ENCODE measurements around the gene FBXO4. TPM values are rescaled to one million over a fixed set of nuclear protein-coding genes. Genes with fewer than 3 reads are reported as not detected.

Gene FBXO4
- total and polyA plus RNA-seq, 7 donors: 5.5 to 12.3 (median 8.5) TPM

GRCh38 chr5:41967401-41967800 lies 42.3 kb downstream of the FBXO4 start:
- intact Hi-C loops (cut with DNase I): no loop called here
- no peak overlapping the region for H3K27ac ChIP-seq
- H3K4me1 ChIP-seq: no peaks in the 10 kb centered on the region
- no peak for TF ChIP-seq POLR2A (IDR thresholded peaks at IDR 0.05)
- no peak for TF ChIP-seq CTCF (IDR thresholded peaks at IDR 0.05)
- no peak for TF ChIP-seq POLR2AphosphoS5 (IDR thresholded peaks at IDR 0.05)
- no peak for TF ChIP-seq EP300 (IDR thresholded peaks at IDR 0.05)
- H3K9me3 ChIP-seq: peaks cover 0 to 3% (median 0%) of the 10 kb centered on the region in 4 donors
- WGBS, 2 donors: 87% methylated on average over 3 of the region's 3 CpGs
- H3K4me3 ChIP-seq: no peak overlapping the region
- no peaks in the 10 kb centered on the region for H3K36me3 ChIP-seq
- no peak for DNase-seq
- H3K27me3 ChIP-seq: no peaks in the 10 kb centered on the region

- H3K4me1 ChIP-seq: no peaks in the 10 kb centered on the region
- H3K27ac ChIP-seq: no peak overlapping the region
- intact Hi-C loops (cut with DNase I): no loop called here
- no peak for DNase-seq
- TF ChIP-seq POLR2A (IDR thresholded peaks at IDR 0.05): no peak
- TF ChIP-seq POLR2AphosphoS5 (IDR thresholded peaks at IDR 0.05): no peak
- no peak overlapping the region for H3K4me3 ChIP-seq
- WGBS, 2 donors: 90 to 93% methylated on average over 22 of the region's 22 CpGs
- H3K9me3 ChIP-seq: no peaks in the 10 kb centered on the region
- H3K27me3 ChIP-seq: no peaks in the 10 kb centered on the region
- H3K36me3 ChIP-seq: no peaks in the 10 kb centered on the region
Observed at GRCh38 chr5:41968153-41968723, 43.2 kb downstream of the FBXO4 start.

- intact Hi-C loops (cut with DNase I): no loop called here
- 94 to 96% methylated on average over 3 of the region's 3 CpGs for WGBS, 2 donors
Observed at GRCh38 chr5:41973087-41973486, 48.0 kb downstream of the FBXO4 start.

GRCh38 chr5:41973887-41974286 lies 48.8 kb downstream of the FBXO4 start:
- no peak for DNase-seq
- no peaks in the 10 kb centered on the region for H3K4me1 ChIP-seq
- no peak overlapping the region for H3K27ac ChIP-seq
- H3K36me3 ChIP-seq: no peaks in the 10 kb centered on the region
- TF ChIP-seq POLR2AphosphoS5 (IDR thresholded peaks at IDR 0.05): no peak
- TF ChIP-seq EP300 (IDR thresholded peaks at IDR 0.05): no peak
- no peak for TF ChIP-seq CTCF (IDR thresholded peaks at IDR 0.05)
- TF ChIP-seq POLR2A (IDR thresholded peaks at IDR 0.05): no peak
- H3K9me3 ChIP-seq: no peaks in the 10 kb centered on the region
- WGBS, 2 donors: 59 to 78% methylated on average over 2 of the region's 2 CpGs
- intact Hi-C loops (cut with DNase I): no loop called here
- no peaks in the 10 kb centered on the region for H3K27me3 ChIP-seq
- no peak overlapping the region for H3K4me3 ChIP-seq

More at GRCh38 chr5:41973087-41973486, 48.0 kb downstream of the FBXO4 start:
- no peak for TF ChIP-seq POLR2AphosphoS5 (IDR thresholded peaks at IDR 0.05)
- TF ChIP-seq CTCF (IDR thresholded peaks at IDR 0.05): no peak
- TF ChIP-seq POLR2A (IDR thresholded peaks at IDR 0.05): no peak
- TF ChIP-seq EP300 (IDR thresholded peaks at IDR 0.05): no peak
- Histone ChIP-seq H3K27me3 (no peaks in the 10 kb centered on the region), H3K4me1 (no peaks in the 10 kb centered on the region), H3K4me3 (no peak overlapping the region), H3K9me3 (no peaks in the 10 kb centered on the region), H3K36me3 (no peaks in the 10 kb centered on the region), H3K27ac (no peak overlapping the region)
- no peak for DNase-seq

GRCh38 chr5:41978676-41979075 lies 53.6 kb downstream of the FBXO4 start:
- TF ChIP-seq POLR2A (IDR thresholded peaks at IDR 0.05): no peak
- TF ChIP-seq EP300 (IDR thresholded peaks at IDR 0.05): no peak
- no peak for TF ChIP-seq POLR2AphosphoS5 (IDR thresholded peaks at IDR 0.05)
- TF ChIP-seq CTCF (IDR thresholded peaks at IDR 0.05): no peak
- DNase-seq: no peak
- intact Hi-C loops (cut with DNase I): no loop called here
- Histone ChIP-seq H3K36me3 (no peaks in the 10 kb centered on the region), H3K27me3 (no peaks in the 10 kb centered on the region), H3K9me3 (no peaks in the 10 kb centered on the region), H3K4me3 (no peak overlapping the region), H3K4me1 (peaks cover 0 to 10% (median 0%) of the 10 kb centered on the region in 4 donors), H3K27ac (no peak overlapping the region)
- WGBS, 2 donors: 85 to 89% methylated on average over 1 of the region's 1 CpG
